OCI-LY7 (cell line): ENCODE measurements around the gene SEMA4B.

Experiments
- CTCF ChIP-seq: fragments of 200-600 bp; sonication (generic); conservative IDR thresholded peaks from 2 replicates; pipeline ENCODE4 v1.5.1; 2014; ENCODE audit warnings: mild to moderate bottlenecking, antibody characterized with exemption, low read length, moderate library complexity, mixed read lengths
- EZH2phosphoT487 ChIP-seq: fragments of 200-600 bp; sonication (generic); IDR thresholded peaks from 2 replicates; pipeline ENCODE4 v1.6.1; 2018; ENCODE audit warnings: low read depth, borderline replicate concordance, mild to moderate bottlenecking, mixed run types, antibody characterized with exemption, low read length, moderate library complexity, mixed read lengths

- TF ChIP-seq CTCF: peak; percentile 88
- TF ChIP-seq EZH2phosphoT487: no peak
Observed at GRCh38 chr15:90219421-90220141, 18.5 kb downstream of the SEMA4B start.
